Breast epithelium (tissue), 4 donors: ENCODE data around the gene CRYZL1. TPM values are rescaled to one million over a fixed set of nuclear protein-coding genes. Genes with fewer than 3 reads are reported as not detected.

Experiments used
- DNase-seq, 2 donors: peaks; one replicate each; pipeline ENCODE4 v3.0.0-alpha.2; 2019; ENCODE audit warnings: low spot score in 2 of 2
- H3K27ac ChIP-seq, 2 donors: fragments of 200-600 bp; sonication (generic) in 1 of 2; one replicate each; pipeline ENCODE4 v1.5.1; 2016 to 2019; ENCODE audit warnings: mild to moderate bottlenecking in 1 of 2
- H3K27me3 ChIP-seq, 2 donors: fragments of 200-600 bp; sonication (generic) in 1 of 2; one replicate each; pipeline versions ENCODE4 v1.5.1 to v1.6.0; 2017 to 2019; ENCODE audit warnings: control low read depth in 1 of 2, mild to moderate bottlenecking in 1 of 2
- H3K36me3 ChIP-seq: fragments of 200-600 bp; one replicate; pipeline ENCODE4 v1.5.1; 2019
- H3K4me1 ChIP-seq, 2 donors: fragments of 200-600 bp; sonication (generic); one replicate each; pipeline ENCODE4 v1.5.1; 2016 to 2019; ENCODE audit warnings: control low read depth in 1 of 2
- H3K4me3 ChIP-seq, 3 donors: fragments of 200-600 bp; sonication (generic); 1 replicate in 2 of 3; 2 replicates in 1 of 3; pipeline ENCODE4 v1.5.1; 2016 to 2019; ENCODE audit warnings: mild to moderate bottlenecking in 3 of 3, moderate library complexity in 2 of 3
- H3K9me3 ChIP-seq, 2 donors: fragments of 200-600 bp; sonication (generic) in 1 of 2; one replicate each; pipeline ENCODE4 v1.5.1; 2016 to 2019; ENCODE audit warnings: control low read depth in 1 of 2
- CTCF ChIP-seq, 3 donors: fragments of 450-650 bp; IDR thresholded peaks; one replicate each; pipeline ENCODE4 v1.5.1; 2016 to 2017; ENCODE audit warnings: antibody characterized with exemption in 3 of 3, mild to moderate bottlenecking in 3 of 3, moderate library complexity in 3 of 3
- POLR2A ChIP-seq: fragments of 450-650 bp; IDR thresholded peaks from one replicate; pipeline ENCODE4 v1.6.1; 2016; ENCODE audit warnings: antibody characterized with exemption, mild to moderate bottlenecking, moderate library complexity
- POLR2AphosphoS5 ChIP-seq, 3 donors: sonication (generic); formaldehyde crosslinking; IDR thresholded peaks; one replicate each; pipeline ENCODE4 v1.6.1; 2017; ENCODE audit warnings: antibody characterized with exemption in 3 of 3
- intact Hi-C: fragments of 100-400 bp; cut with DNase I; formaldehyde crosslinking; loops from one replicate; pipeline ENCODE4 v1.15.1; 2023; ENCODE audit warnings: low total_unique reads
- total RNA-seq, 3 donors: library from RNA; depleted of rRNA; stranded (reverse); fragments of >200 nt; gene quantifications; one replicate each; pipeline ENCODE4 v1.1.0, GENCODE V29; 2016

CRYZL1 gene
- total RNA-seq, 3 donors from 2014 or later = 24.9 to 49.4 (median 47.6) TPM

- no peak overlapping the region for H3K4me3 ChIP-seq
- intact Hi-C loops = no loop called here
- H3K36me3 ChIP-seq = peaks cover 9% of the 10 kb centered on the region
- H3K9me3 ChIP-seq = no peaks in the 10 kb centered on the region
- no peaks in the 10 kb centered on the region for H3K27me3 ChIP-seq
- peaks cover 0 to 8% of the 10 kb centered on the region in 2 donors for H3K4me1 ChIP-seq
- no peak overlapping the region for H3K27ac ChIP-seq
- DNase-seq = no peak
- no peak for TF ChIP-seq CTCF (IDR thresholded peaks at IDR 0.05)
Measured at GRCh38 chr21:33557447-33557846, 84.1 kb downstream of the CRYZL1 start.

GRCh38 chr21:33554982-33555344 is 86.6 kb downstream of the CRYZL1 start:
- H3K27ac ChIP-seq = no peak overlapping the region
- no peaks in the 10 kb centered on the region for H3K9me3 ChIP-seq
- H3K4me1 ChIP-seq = peaks cover 0 to 8% of the 10 kb centered on the region in 2 donors
- intact Hi-C loops = loop anchor here (5.0 kb wide), 1 partner anchor 462 kb away; no protein-coding TSS in a partner anchor
- no peak for TF ChIP-seq POLR2AphosphoS5 (IDR thresholded peaks at IDR 0.05)
- DNase-seq = no peak
- no peak overlapping the region for H3K4me3 ChIP-seq
- H3K27me3 ChIP-seq = no peaks in the 10 kb centered on the region
- H3K36me3 ChIP-seq = peaks cover 29% of the 10 kb centered on the region

- H3K36me3 ChIP-seq = peaks cover 24% of the 10 kb centered on the region
- H3K4me3 ChIP-seq = no peak overlapping the region
- no peaks in the 10 kb centered on the region for H3K9me3 ChIP-seq
- H3K27ac ChIP-seq = no peak overlapping the region
- H3K27me3 ChIP-seq = no peaks in the 10 kb centered on the region
- TF ChIP-seq POLR2AphosphoS5 (IDR thresholded peaks at IDR 0.05) = no peak
- TF ChIP-seq CTCF (IDR thresholded peaks at IDR 0.05) = no peak
- TF ChIP-seq POLR2A = no peak
- no peak for DNase-seq
- peaks cover 0 to 8% of the 10 kb centered on the region in 2 donors for H3K4me1 ChIP-seq
- intact Hi-C loops = loop anchor here (5.0 kb wide), 1 partner anchor 463 kb away; no protein-coding TSS in a partner anchor
Measured at GRCh38 chr21:33554236-33554981, 87.1 kb downstream of the CRYZL1 start.

GRCh38 chr21:33552999-33553598 is 88.4 kb downstream of the CRYZL1 start:
- no peaks in the 10 kb centered on the region for H3K9me3 ChIP-seq
- H3K4me1 ChIP-seq = peaks cover 0 to 8% of the 10 kb centered on the region in 2 donors
- no peak overlapping the region for H3K4me3 ChIP-seq
- H3K27me3 ChIP-seq = no peaks in the 10 kb centered on the region
- H3K36me3 ChIP-seq = peaks cover 24% of the 10 kb centered on the region
- intact Hi-C loops = loop anchor here (5.0 kb wide), 1 partner anchor 464 kb away; no protein-coding TSS in a partner anchor
- no peak overlapping the region for H3K27ac ChIP-seq
- DNase-seq = no peak
- TF ChIP-seq POLR2A (no peak), POLR2AphosphoS5 (IDR thresholded peaks at IDR 0.05) (no peak), CTCF (IDR thresholded peaks at IDR 0.05) (no peak)

- peaks cover 24% of the 10 kb centered on the region for H3K36me3 ChIP-seq
- TF ChIP-seq POLR2AphosphoS5 (IDR thresholded peaks at IDR 0.05) (no peak), POLR2A (no peak), CTCF (IDR thresholded peaks at IDR 0.05) (no peak)
Measured at GRCh38 chr21:33552093-33552998, 89.2 kb downstream of the CRYZL1 start.

More at GRCh38 chr21:33552093-33552998, 89.2 kb downstream of the CRYZL1 start:
- Histone ChIP-seq H3K4me3 (no peak overlapping the region), H3K27ac (no peak overlapping the region), H3K27me3 (no peaks in the 10 kb centered on the region), H3K4me1 (peaks cover 0 to 8% of the 10 kb centered on the region in 2 donors), H3K9me3 (no peaks in the 10 kb centered on the region)
- intact Hi-C loops = loop anchor here (5.0 kb wide), 1 partner anchor 465 kb away; no protein-coding TSS in a partner anchor
- DNase-seq = no peak
